ENCODE data around the gene EPHB6. TPM values are rescaled to one million over a fixed set of nuclear protein-coding genes. Genes with fewer than 3 reads are reported as not detected.
A peak's percentile ranks its signal among the peaks of the same experiment; 100 is the strongest.

EPHB6 gene
- total and polyA plus RNA-seq, 10 of the 15 experiments (the other 5 are each of a cell fraction or from before 2014, with no cell fraction given) = 0.06 to 1.3 (median 0.37) TPM; not detected in 2

DNA sequence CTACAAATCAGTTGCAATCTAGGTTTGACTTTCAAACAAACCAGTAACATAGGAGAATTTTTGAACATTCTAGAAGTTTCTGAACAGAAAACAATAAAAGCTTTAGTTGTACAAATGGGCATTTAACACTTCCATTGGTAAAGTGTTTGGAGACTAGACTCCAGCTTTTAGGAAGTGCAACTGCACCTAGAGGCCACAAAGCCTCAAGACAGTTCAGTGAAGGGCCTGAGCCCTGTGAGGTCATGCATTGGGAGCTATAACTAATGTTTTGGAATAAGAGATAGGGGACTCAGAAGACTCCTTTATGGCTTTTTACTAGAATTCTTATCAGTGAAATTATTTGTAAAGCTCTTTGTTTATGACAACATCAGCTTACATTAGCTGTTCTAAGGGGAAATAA lies 3.0 kb upstream of the EPHB6 start:
- SMC1A ChIA-PET (ENCODE audit: uncharacterized antibody, unreplicated experiment) = interaction anchor here (0.6 to 1.6 kb wide), 11 partner anchors 8 to 220 kb away, joined by 3 to 10 read pairs (median 4); no protein-coding TSS in a partner anchor
- Histone ChIP-seq H3K4me1 (ENCODE audit: control insufficient read depth, insufficient read depth, low read length) (no peaks in the 10 kb centered on the region), H4K20me1 (ENCODE audit: control insufficient read depth, insufficient read depth) (no peaks in the 10 kb centered on the region), H3K9me3 (replicated peaks; ENCODE audit: control insufficient read depth, insufficient read depth, low read length) (no peaks in the 10 kb centered on the region), H3K9ac (ENCODE audit: control insufficient read depth, insufficient read depth, low read length) (no peak overlapping the region), H3K4me2 (ENCODE audit: control insufficient read depth, insufficient read depth) (no peak overlapping the region), H3K4me3 (no peak overlapping the region), H3K36me3 (ENCODE audit: control insufficient read depth in 2 of 2, insufficient read depth in 2 of 2, low read length in 1 of 2) (no peaks in the 10 kb centered on the region), H3K27ac (ENCODE audit: control insufficient read depth, insufficient read depth) (no peak overlapping the region), H3K79me2 (ENCODE audit: control insufficient read depth, insufficient read depth, low read length) (no peaks in the 10 kb centered on the region), H3K27me3 (replicated peaks in 1 of 2; ENCODE audit: control insufficient read depth in 2 of 2, insufficient read depth in 2 of 2, low read length in 1 of 2) (peaks cover 0 to 8% of the 10 kb centered on the region in 2 experiments), H2AFZ (ENCODE audit: control insufficient read depth, low read depth, low read length) (no peak overlapping the region)
- RAD21 ChIA-PET (ENCODE audit: unreplicated experiment) = interaction anchor here (0.7 to 1.7 kb wide), 5 partner anchors 11 to 363 kb away, joined by 3 to 7 read pairs (median 3); no protein-coding TSS in a partner anchor
- intact Hi-C loops (cut with micrococcal nuclease; ENCODE audit: unreplicated experiment) = no loop called here
- BruUV-seq (replicated peaks) = no TSS peak
- TF ChIP-seq SPI1 (IDR thresholded peaks at IDR 0.05; ENCODE audit: borderline replicate concordance, insufficient read depth, low read depth, low read length) (peak; percentile 12; the same call in 1 of the 2 replicates), CBX3 (IDR thresholded peaks at IDR 0.05; ENCODE audit: borderline replicate concordance, low read depth) (no peak)
- no peak for FAIRE-seq
- CTCF ChIA-PET = interaction anchor here (0.7 to 3.2 kb wide), 16 partner anchors 8 to 363 kb away, joined by 3 to 14 read pairs (median 6); no protein-coding TSS in a partner anchor
- in situ Hi-C loops (cut with MboI) = no loop called here
- ATAC-seq = no peak
- DNase-seq (ENCODE audit: low read depth, low spot score) = no peak
- POLR2A ChIA-PET = no interaction called here

DNA sequence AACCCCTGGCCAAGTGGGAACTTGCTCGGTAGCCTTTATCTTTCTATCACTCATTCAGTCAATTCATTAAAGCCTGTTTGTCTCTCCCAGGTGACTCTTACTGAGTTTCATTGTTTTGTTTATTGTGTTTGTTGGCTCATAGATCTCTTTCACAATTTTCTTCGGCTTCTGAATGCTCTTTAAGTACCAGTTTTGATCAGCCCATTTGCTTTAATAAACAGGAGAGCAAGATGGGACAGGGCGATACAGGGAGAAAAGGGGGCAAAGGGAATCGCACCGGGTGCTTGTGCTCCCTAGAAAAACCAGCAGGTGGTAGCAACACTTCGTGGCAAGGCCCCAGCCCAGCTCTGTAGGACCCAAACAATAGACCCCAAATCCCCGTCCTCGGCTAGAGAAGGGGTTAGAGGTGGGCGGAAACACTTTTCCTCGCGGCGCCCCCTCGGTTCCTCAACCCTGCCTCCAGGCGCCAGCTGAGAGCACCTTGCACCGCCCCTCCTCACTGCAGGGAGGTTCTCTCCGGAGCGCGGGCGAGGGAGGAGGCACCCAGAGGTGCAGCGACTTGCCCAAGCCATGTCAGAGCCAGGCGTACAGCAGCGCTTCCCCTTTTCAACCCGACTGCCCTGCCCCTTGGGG lies 1.0 kb upstream of the EPHB6 start:
- BruUV-seq (replicated peaks) = TSS peak; percentile 60
- in situ Hi-C loops (cut with MboI) (no loop called here), intact Hi-C loops (cut with micrococcal nuclease; ENCODE audit: unreplicated experiment) (loop anchor here (1.0 to 2.0 kb wide), 3 partner anchors 149 to 361 kb away; no protein-coding TSS in a partner anchor)
- ChIA-PET SMC1A (ENCODE audit: uncharacterized antibody, unreplicated experiment) (interaction anchor here (1.0 to 2.1 kb wide), 6 partner anchors 26 to 149 kb away, joined by 3 to 8 read pairs (median 3); no protein-coding TSS in a partner anchor), POLR2A (interaction anchor here (1.1 kb wide), 1 partner anchor 40 kb away, joined by 7 read pairs; no protein-coding TSS in a partner anchor), RAD21 (ENCODE audit: unreplicated experiment) (interaction anchor here (0.7 to 1.7 kb wide), 8 partner anchors 12 to 221 kb away, joined by 3 to 9 read pairs (median 4); no protein-coding TSS in a partner anchor), CTCF (interaction anchor here (0.7 to 2.7 kb wide), 16 partner anchors 11 to 361 kb away, joined by 3 to 20 read pairs (median 4); no protein-coding TSS in a partner anchor)
- DNase-seq (ENCODE audit: low read depth, low spot score) (no peak), FAIRE-seq (peak; percentile 76), ATAC-seq (peak; percentile 92)
- Histone ChIP-seq H2AFZ (ENCODE audit: control insufficient read depth, low read depth, low read length) (peak overlapping the region; percentile 82), H3K4me1 (ENCODE audit: control insufficient read depth, insufficient read depth, low read length) (no peaks in the 10 kb centered on the region), H3K27ac (ENCODE audit: control insufficient read depth, insufficient read depth) (no peak overlapping the region), H3K79me2 (ENCODE audit: control insufficient read depth, insufficient read depth, low read length) (no peaks in the 10 kb centered on the region), H4K20me1 (ENCODE audit: control insufficient read depth, insufficient read depth) (no peaks in the 10 kb centered on the region), H3K36me3 (ENCODE audit: control insufficient read depth in 2 of 2, insufficient read depth in 2 of 2, low read length in 1 of 2) (no peaks in the 10 kb centered on the region), H3K27me3 (replicated peaks in 1 of 2; ENCODE audit: control insufficient read depth in 2 of 2, insufficient read depth in 2 of 2, low read length in 1 of 2) (peaks cover 0 to 8% of the 10 kb centered on the region in 2 experiments), H3K4me3 (peak overlapping the region; percentile 96), H3K9me3 (replicated peaks; ENCODE audit: control insufficient read depth, insufficient read depth, low read length) (no peaks in the 10 kb centered on the region), H3K4me2 (ENCODE audit: control insufficient read depth, insufficient read depth) (peak overlapping the region; percentile 100), H3K9ac (ENCODE audit: control insufficient read depth, insufficient read depth, low read length) (0 out of 2 replicates have a peak overlapping the region, but pooled peaks have one; percentile 32)
- 2% methylated on average over 23 of the region's 23 CpGs for WGBS (ENCODE audit: insufficient coverage, insufficient replicate concordance, low lambda C conversion rate, missing lambda C conversion rate)
- TF ChIP-seq SPI1 (IDR thresholded peaks at IDR 0.05; ENCODE audit: borderline replicate concordance, insufficient read depth, low read depth, low read length) (peak; percentile 91), HDGF (IDR thresholded peaks at IDR 0.05) (0 out of 2 replicates have a peak, but pooled peaks have one; percentile 76), NR2C1 (IDR thresholded peaks at IDR 0.05) (no peak), STAT1 (conservative IDR thresholded peaks at IDR 0.05) (0 out of 2 replicates have a peak, but pooled peaks have one; percentile 52), CREM (IDR thresholded peaks at IDR 0.05; ENCODE audit: low read depth) (no peak)
- TF ChIP-seq, protein P1, sequence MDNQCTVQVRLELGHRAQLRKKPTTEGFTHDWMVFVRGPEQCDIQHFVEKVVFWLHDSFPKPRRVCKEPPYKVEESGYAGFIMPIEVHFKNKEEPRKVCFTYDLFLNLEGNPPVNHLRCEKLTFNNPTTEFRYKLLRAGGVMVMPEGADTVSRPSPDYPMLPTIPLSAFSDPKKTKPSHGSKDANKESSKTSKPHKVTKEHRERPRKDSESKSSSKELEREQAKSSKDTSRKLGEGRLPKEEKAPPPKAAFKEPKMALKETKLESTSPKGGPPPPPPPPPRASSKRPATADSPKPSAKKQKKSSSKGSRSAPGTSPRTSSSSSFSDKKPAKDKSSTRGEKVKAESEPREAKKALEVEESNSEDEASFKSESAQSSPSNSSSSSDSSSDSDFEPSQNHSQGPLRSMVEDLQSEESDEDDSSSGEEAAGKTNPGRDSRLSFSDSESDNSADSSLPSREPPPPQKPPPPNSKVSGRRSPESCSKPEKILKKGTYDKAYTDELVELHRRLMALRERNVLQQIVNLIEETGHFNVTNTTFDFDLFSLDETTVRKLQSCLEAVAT (IDR thresholded peaks at IDR 0.05) = peak; percentile 49; the same call in 1 of the 2 replicates
- TF ChIP-seq, protein P2, sequence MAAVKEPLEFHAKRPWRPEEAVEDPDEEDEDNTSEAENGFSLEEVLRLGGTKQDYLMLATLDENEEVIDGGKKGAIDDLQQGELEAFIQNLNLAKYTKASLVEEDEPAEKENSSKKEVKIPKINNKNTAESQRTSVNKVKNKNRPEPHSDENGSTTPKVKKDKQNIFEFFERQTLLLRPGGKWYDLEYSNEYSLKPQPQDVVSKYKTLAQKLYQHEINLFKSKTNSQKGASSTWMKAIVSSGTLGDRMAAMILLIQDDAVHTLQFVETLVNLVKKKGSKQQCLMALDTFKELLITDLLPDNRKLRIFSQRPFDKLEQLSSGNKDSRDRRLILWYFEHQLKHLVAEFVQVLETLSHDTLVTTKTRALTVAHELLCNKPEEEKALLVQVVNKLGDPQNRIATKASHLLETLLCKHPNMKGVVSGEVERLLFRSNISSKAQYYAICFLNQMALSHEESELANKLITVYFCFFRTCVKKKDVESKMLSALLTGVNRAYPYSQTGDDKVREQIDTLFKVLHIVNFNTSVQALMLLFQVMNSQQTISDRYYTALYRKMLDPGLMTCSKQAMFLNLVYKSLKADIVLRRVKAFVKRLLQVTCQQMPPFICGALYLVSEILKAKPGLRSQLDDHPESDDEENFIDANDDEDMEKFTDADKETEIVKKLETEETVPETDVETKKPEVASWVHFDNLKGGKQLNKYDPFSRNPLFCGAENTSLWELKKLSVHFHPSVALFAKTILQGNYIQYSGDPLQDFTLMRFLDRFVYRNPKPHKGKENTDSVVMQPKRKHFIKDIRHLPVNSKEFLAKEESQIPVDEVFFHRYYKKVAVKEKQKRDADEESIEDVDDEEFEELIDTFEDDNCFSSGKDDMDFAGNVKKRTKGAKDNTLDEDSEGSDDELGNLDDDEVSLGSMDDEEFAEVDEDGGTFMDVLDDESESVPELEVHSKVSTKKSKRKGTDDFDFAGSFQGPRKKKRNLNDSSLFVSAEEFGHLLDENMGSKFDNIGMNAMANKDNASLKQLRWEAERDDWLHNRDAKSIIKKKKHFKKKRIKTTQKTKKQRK (IDR thresholded peaks at IDR 0.05; ENCODE audit: low read depth, low read length) = no peak
